T-cell (primary cell): Measurements from ENCODE around the gene CPLX3. TPM values are rescaled to one million over a fixed set of nuclear protein-coding genes. Genes with fewer than 3 reads are reported as not detected.

Experiments
- ATAC-seq, 4 experiments: fragments of 200-7000 bp in 3 of 4; fragments of 150-1000 bp in 1 of 4; cut with Tn5 transposase; replicated peaks in 1 of 4; 1 replicate in 3 of 4; 2 replicates in 1 of 4; pipeline ENCODE4 v1.10.0; 2021; ENCODE audit warnings: moderate library complexity in 3 of 4, mild to moderate bottlenecking in 2 of 4, moderate number of reproducible peaks in 1 of 4
- CTCF ChIA-PET, 2 donors: fragments of 300-600 bp; sonication (Branson Sonifier 250); formaldehyde crosslinking; loops; one replicate each; lab custom pipeline; 2022; ENCODE audit warnings: antibody characterized with exemption in 2 of 2; lab: Charles Lee
- POLR2A ChIA-PET, 2 donors: fragments of 300-600 bp; sonication (Branson Sonifier 250); formaldehyde crosslinking; loops; one replicate each; lab custom pipeline; 2022; ENCODE audit warnings: antibody characterized with exemption in 2 of 2; lab: Charles Lee
- DNase-seq, 35 experiments: peaks; one replicate each; pipeline versions ENCODE4 v3.0.0 to v3.0.0-alpha.2; 2013 to 2023
- H3K27ac ChIP-seq: one replicate; pipeline ENCODE4 v1.5.1; 2013; ENCODE audit warnings: low read length
- H3K27me3 ChIP-seq, 2 experiments: replicated peaks in 1 of 2; 1 replicate in 1 of 2; 2 replicates in 1 of 2; pipeline versions ENCODE4 v1.6.1 to v1.7.0; 2013; ENCODE audit warnings: low read length in 1 of 2, mixed read lengths in 1 of 2; ENCODE audit not compliant: control insufficient read depth in 2 of 2, insufficient read depth in 2 of 2; ENCODE audit errors: extremely low read depth in 1 of 2
- H3K36me3 ChIP-seq, 2 donors: 1 replicate in 1 of 2; 2 replicates in 1 of 2; pipeline versions ENCODE4 v1.6.1 to v1.7.0; 2013; ENCODE audit warnings: low read length in 1 of 2; ENCODE audit not compliant: control insufficient read depth in 2 of 2, insufficient read depth in 1 of 2; ENCODE audit errors: extremely low read depth in 1 of 2
- H3K4me1 ChIP-seq, 2 experiments: 1 replicate in 1 of 2; 2 replicates in 1 of 2; pipeline versions ENCODE4 v1.6.1 to v1.7.0; 2013; ENCODE audit warnings: low read length in 2 of 2, mixed read lengths in 1 of 2; ENCODE audit not compliant: insufficient read depth in 2 of 2, control insufficient read depth in 1 of 2; ENCODE audit errors: extremely low read depth in 1 of 2
- H3K4me3 ChIP-seq, 2 donors: 1 replicate in 1 of 2; 2 replicates in 1 of 2; pipeline versions ENCODE4 v1.5.1 to v1.7.0; 2013; ENCODE audit warnings: mild to moderate bottlenecking in 2 of 2, low read length in 1 of 2, moderate library complexity in 1 of 2; ENCODE audit not compliant: control insufficient read depth in 1 of 2; ENCODE audit errors: extremely low read depth in 1 of 2
- H3K9me3 ChIP-seq: 2 replicates; pipeline ENCODE4 v1.7.0; 2013
- H3K27ac Mint-ChIP-seq, 2 donors: one replicate each; pipeline ENCODE4 v1.8.0; 2020 to 2021; ENCODE audit warnings: mild to moderate bottlenecking in 2 of 2, mixed read lengths in 2 of 2
- H3K27me3 Mint-ChIP-seq, 2 donors: one replicate each; pipeline ENCODE4 v1.8.0; 2021 to 2022; ENCODE audit warnings: mixed read lengths in 2 of 2
- H3K36me3 Mint-ChIP-seq: one replicate; pipeline ENCODE4 v1.8.0; 2021; ENCODE audit warnings: mixed read lengths
- H3K4me1 Mint-ChIP-seq, 3 donors: one replicate each; pipeline ENCODE4 v1.8.0; 2020 to 2022; ENCODE audit warnings: mixed read lengths in 3 of 3, mild to moderate bottlenecking in 1 of 3
- H3K4me3 Mint-ChIP-seq, 3 donors: one replicate each; pipeline ENCODE4 v1.8.0; 2020 to 2022; ENCODE audit warnings: mild to moderate bottlenecking in 3 of 3, mixed read lengths in 3 of 3, moderate library complexity in 3 of 3
- H3K9me3 Mint-ChIP-seq, 3 donors: one replicate each; pipeline ENCODE4 v1.8.0; 2020 to 2022; ENCODE audit warnings: mixed read lengths in 3 of 3
- WGBS: methylation state at CpG from one replicate; pipeline ENCODE4 v1.1.5; 2013; ENCODE audit warnings: missing lambda C conversion rate; ENCODE audit not compliant: insufficient coverage; 5-methylcytosine and 5-hydroxymethylcytosine counted together
- total RNA-seq, 35 experiments: library from RNA in 6 of 35; stranded (reverse) in 6 of 35; fragments of 120-200 nt in 1 of 35; gene quantifications; one replicate each; pipeline versions ENCODE4 v1.2.1 to v1.2.4 and lab custom pipeline; 2013 to 2026

The CPLX3 gene
- total RNA-seq, 5 donors from 2014 or later (not counting 1 experiment from before 2014, with no cell fraction given) = 0.16 to 0.50 (median 0.26) TPM; not detected in 2

- Histone ChIP-seq H3K27me3 (peaks cover 0 to 44% of the 10 kb centered on the region in 2 experiments), H3K9me3 (no peaks in the 10 kb centered on the region), H3K27ac (no peak overlapping the region), H3K4me1 (peaks cover 0 to 15% of the 10 kb centered on the region in 2 experiments), H3K36me3 (no peaks in the 10 kb centered on the region), H3K4me3 (no peak overlapping the region)
- DNase-seq = no peak
- Mint-ChIP-seq H3K4me1 (peaks cover 0 to 15% (median 8%) of the 10 kb centered on the region in 3 donors), H3K9me3 (no peaks in the 10 kb centered on the region), H3K36me3 (no peaks in the 10 kb centered on the region), H3K27me3 (peaks cover 0 to 7% of the 10 kb centered on the region in 2 donors), H3K27ac (no peak overlapping the region), H3K4me3 (no peak overlapping the region)
- ChIA-PET CTCF (no interaction called here), POLR2A (no interaction called here)
- ATAC-seq = no peak
- WGBS = 82% methylated on average over 10 of the region's 11 CpGs
These were observed 5.2 kb upstream of the CPLX3 start for GRCh38 chr15:74821091-74821789.

- no peaks in the 10 kb centered on the region for H3K9me3 ChIP-seq
- H3K4me1 ChIP-seq = peaks cover 0 to 20% of the 10 kb centered on the region in 2 experiments
- Mint-ChIP-seq H3K9me3 (no peaks in the 10 kb centered on the region), H3K4me1 (peaks cover 0 to 15% (median 8%) of the 10 kb centered on the region in 3 donors), H3K36me3 (no peaks in the 10 kb centered on the region), H3K27ac (no peak overlapping the region), H3K27me3 (peaks cover 0 to 10% of the 10 kb centered on the region in 2 donors), H3K4me3 (no peak overlapping the region)
- 83% methylated on average over 5 of the region's 7 CpGs for WGBS
- ChIA-PET POLR2A (no interaction called here), CTCF (no interaction called here)
- H3K27ac ChIP-seq = no peak overlapping the region
- H3K36me3 ChIP-seq = no peaks in the 10 kb centered on the region
- H3K27me3 ChIP-seq = peaks cover 0 to 43% of the 10 kb centered on the region in 2 experiments
- no peak overlapping the region for H3K4me3 ChIP-seq
- ATAC-seq (no peak), DNase-seq (no peak)
These were observed 4.7 kb upstream of the CPLX3 start for GRCh38 chr15:74821790-74822158.

DNA sequence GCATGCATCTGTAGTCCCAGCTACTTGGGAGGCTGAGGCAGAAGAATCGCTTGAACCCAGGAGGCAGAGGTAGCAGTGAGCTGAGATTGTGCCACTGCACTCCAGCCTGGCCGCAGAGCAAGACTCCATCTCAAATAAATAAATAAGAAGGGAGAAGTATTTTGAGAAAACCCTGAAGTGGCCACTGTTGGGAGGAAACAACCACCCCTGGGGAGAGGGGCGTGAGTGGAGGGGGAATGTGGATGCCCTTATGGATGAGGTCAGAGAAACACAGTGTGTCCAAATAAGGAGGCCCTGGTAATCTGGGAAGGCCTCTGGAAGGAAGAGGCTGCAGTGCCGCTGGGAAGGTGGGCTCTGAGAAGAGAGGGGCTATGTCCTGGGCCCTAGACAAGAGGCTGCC lies 4.2 kb upstream of the CPLX3 start:
- H3K4me1 ChIP-seq = peaks cover 0 to 24% of the 10 kb centered on the region in 2 experiments
- 88% methylated on average over 2 of the region's 4 CpGs for WGBS

DNA sequence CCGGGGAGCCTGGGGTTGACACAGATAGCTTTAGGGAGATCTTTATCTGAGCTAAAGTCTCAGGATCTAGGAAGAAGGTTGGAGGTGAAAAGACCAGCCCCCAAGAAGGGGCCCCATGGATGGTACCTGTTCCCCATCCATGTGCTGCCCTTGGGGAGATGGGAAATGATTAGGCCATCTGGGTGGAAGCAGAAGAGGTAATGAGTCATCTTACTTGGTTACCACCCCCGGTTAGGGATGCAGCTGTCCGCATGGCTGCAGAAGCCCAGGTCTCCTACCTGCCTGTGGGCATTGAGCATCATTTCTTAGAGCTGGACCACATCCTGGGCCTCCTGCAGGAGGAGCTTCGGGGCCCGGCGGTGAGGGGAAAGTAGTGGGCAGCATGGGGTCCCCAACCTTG lies 3.1 kb upstream of the CPLX3 start:
- Mint-ChIP-seq H3K4me3 (no peak overlapping the region), H3K27me3 (peaks cover 13 to 22% of the 10 kb centered on the region in 2 donors), H3K27ac (no peak overlapping the region), H3K9me3 (no peaks in the 10 kb centered on the region), H3K36me3 (no peaks in the 10 kb centered on the region), H3K4me1 (peaks cover 0 to 16% (median 8%) of the 10 kb centered on the region in 3 donors)
- no peak for ATAC-seq
- no peak for DNase-seq
- 84% methylated on average over 5 of the region's 6 CpGs for WGBS
- no peak overlapping the region for H3K4me3 ChIP-seq
- ChIA-PET CTCF (interaction anchor here (0.6 to 1.0 kb wide), 2 partner anchors 52 to 169 kb away, joined by 3 to 5 read pairs; no protein-coding TSS in a partner anchor), POLR2A (no interaction called here)
- H3K27me3 ChIP-seq = peaks cover 2 to 47% of the 10 kb centered on the region in 2 experiments
- no peak overlapping the region for H3K27ac ChIP-seq
- no peaks in the 10 kb centered on the region for H3K36me3 ChIP-seq
- H3K4me1 ChIP-seq = peaks cover 0 to 22% of the 10 kb centered on the region in 2 experiments
- H3K9me3 ChIP-seq = no peaks in the 10 kb centered on the region

More for the DNA sequence above, 4.2 kb upstream of the CPLX3 start:
- no peaks in the 10 kb centered on the region for H3K9me3 Mint-ChIP-seq
- no peaks in the 10 kb centered on the region for H3K9me3 ChIP-seq
- CTCF ChIA-PET = interaction anchor here in 1 of 2 donors (1.0 kb wide), 1 partner anchor 51 kb away, joined by 3 read pairs; no protein-coding TSS in a partner anchor
- peaks cover 2 to 15% of the 10 kb centered on the region in 2 donors for H3K27me3 Mint-ChIP-seq
- no peak overlapping the region for H3K27ac ChIP-seq
- H3K4me3 Mint-ChIP-seq = no peak overlapping the region
- ATAC-seq (no peak), DNase-seq (no peak)
- H3K27me3 ChIP-seq = peaks cover 2 to 46% of the 10 kb centered on the region in 2 experiments
- H3K36me3 ChIP-seq = no peaks in the 10 kb centered on the region
- POLR2A ChIA-PET = no interaction called here
- no peaks in the 10 kb centered on the region for H3K36me3 Mint-ChIP-seq
- H3K4me3 ChIP-seq = no peak overlapping the region
- no peak overlapping the region for H3K27ac Mint-ChIP-seq
- H3K4me1 Mint-ChIP-seq = peaks cover 0 to 19% (median 8%) of the 10 kb centered on the region in 3 donors

GRCh38 chr15:74824976-74825375 lies 1.5 kb upstream of the CPLX3 start:
- H3K9me3 Mint-ChIP-seq = no peaks in the 10 kb centered on the region
- CTCF ChIA-PET = no interaction called here
- H3K27ac ChIP-seq = no peak overlapping the region

DNA sequence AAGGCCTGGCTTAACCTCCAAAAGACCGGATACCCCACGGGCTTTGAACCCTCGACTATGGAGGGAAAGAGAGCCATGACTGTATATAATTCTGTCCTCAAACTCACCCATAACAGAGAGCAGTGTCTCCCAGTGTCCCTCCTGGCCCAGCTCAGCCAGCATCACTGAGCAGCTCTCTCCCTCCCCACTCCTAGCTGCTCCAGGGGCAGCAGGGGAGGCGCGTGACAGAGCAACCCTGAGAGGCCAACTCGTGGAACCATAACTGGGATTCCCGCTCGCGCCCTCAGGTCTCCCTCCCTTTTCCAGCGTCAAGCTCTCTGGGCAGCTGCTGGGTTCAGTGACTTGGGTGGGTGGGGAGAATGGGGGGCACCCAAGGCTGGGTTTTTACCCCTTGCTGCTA lies 561 bp upstream of the CPLX3 start:
- POLR2A ChIA-PET = interaction anchor here (0.7 kb wide), 2 partner anchors 11 to 728 kb away, joined by 4 to 14 read pairs; no protein-coding TSS in a partner anchor
- no peak overlapping the region for H3K27ac Mint-ChIP-seq
- no peak overlapping the region for H3K27ac ChIP-seq
- H3K9me3 ChIP-seq = no peaks in the 10 kb centered on the region
- WGBS = no CpG with 5 or more reads among the region's 10 CpGs
- CTCF ChIA-PET = interaction anchor here (0.6 to 1.2 kb wide), 4 partner anchors 25 to 169 kb away, joined by 3 to 7 read pairs (median 4); partner anchors contain the start of gene SCAMP5 (in 1 of the 2)
- H3K36me3 Mint-ChIP-seq = no peaks in the 10 kb centered on the region
- H3K27me3 ChIP-seq = peaks cover 2 to 41% of the 10 kb centered on the region in 2 experiments
- H3K36me3 ChIP-seq = no peaks in the 10 kb centered on the region
- H3K4me1 ChIP-seq = peaks cover 0 to 11% of the 10 kb centered on the region in 2 experiments
- no peaks in the 10 kb centered on the region for H3K9me3 Mint-ChIP-seq
- no peak for DNase-seq
- H3K4me1 Mint-ChIP-seq = peaks cover 0 to 6% (median 0%) of the 10 kb centered on the region in 3 donors
- H3K27me3 Mint-ChIP-seq = peaks cover 14 to 28% of the 10 kb centered on the region in 2 donors
- H3K4me3 ChIP-seq = no peak overlapping the region
- ATAC-seq = peak in 1 of 4 experiments; percentile 10
- no peak overlapping the region for H3K4me3 Mint-ChIP-seq

More at GRCh38 chr15:74824976-74825375, 1.5 kb upstream of the CPLX3 start:
- 86% methylated on average over 6 of the region's 7 CpGs for WGBS
- ATAC-seq (no peak), DNase-seq (no peak)
- Histone ChIP-seq H3K4me1 (peaks cover 0 to 13% of the 10 kb centered on the region in 2 experiments), H3K4me3 (no peak overlapping the region), H3K36me3 (no peaks in the 10 kb centered on the region), H3K9me3 (no peaks in the 10 kb centered on the region), H3K27me3 (peaks cover 2 to 47% of the 10 kb centered on the region in 2 experiments)
- Mint-ChIP-seq H3K27ac (no peak overlapping the region), H3K4me3 (no peak overlapping the region), H3K36me3 (no peaks in the 10 kb centered on the region), H3K27me3 (peaks cover 14 to 28% of the 10 kb centered on the region in 2 donors), H3K4me1 (peaks cover 0 to 6% (median 0%) of the 10 kb centered on the region in 3 donors)
- POLR2A ChIA-PET = no interaction called here
